Activated naive CD4-positive, alpha-beta T cell treated with anti-CD3 and anti-CD28 coated beads, Interleukin-2, amount 50 U/mL, for 16 hours (primary cell): ENCODE data around the gene ITGA11.

Experiments used
- DNase-seq: peaks from one replicate; pipeline ENCODE4 v3.0.0-alpha.2; 2020

Gene ITGA11

GRCh38 chr15:68328443-68328842, 103.5 kb downstream of the ITGA11 start:
- no peak for DNase-seq

DNA sequence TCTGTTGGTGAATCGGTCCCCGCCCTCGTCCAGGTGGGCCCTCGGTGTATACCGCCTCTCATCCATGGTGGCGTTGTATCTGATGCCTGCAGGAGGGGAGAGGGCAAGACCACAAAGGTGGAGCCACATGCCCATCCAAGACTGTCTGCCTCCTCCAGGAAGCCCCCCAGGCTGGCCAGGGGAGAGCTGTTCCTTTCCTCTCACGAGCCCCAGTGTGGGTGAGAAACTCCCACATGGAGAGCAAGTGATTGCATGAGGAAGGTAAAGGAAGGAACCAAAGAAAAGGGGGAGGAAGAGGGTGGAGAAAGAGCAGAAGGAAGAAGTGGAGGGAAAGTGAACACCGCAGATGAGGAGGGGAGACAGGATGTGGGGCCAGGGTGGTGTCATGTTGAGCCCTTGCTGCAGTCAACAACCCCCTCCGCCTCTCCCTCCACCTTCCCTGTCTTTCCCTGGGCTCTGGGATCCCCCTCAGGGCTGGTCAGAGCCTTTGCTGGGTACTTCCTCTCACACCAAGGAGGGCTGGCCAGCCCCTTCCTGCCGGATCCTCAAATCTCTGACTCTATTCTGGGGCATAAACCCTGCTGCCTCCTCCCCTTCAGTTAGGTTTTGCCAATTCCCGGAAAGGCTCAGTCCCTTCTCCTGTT, 105.1 kb downstream of the ITGA11 start:
- no peak for DNase-seq

GRCh38 chr15:68325726-68326125, 106.2 kb downstream of the ITGA11 start:
- DNase-seq = no peak

DNA sequence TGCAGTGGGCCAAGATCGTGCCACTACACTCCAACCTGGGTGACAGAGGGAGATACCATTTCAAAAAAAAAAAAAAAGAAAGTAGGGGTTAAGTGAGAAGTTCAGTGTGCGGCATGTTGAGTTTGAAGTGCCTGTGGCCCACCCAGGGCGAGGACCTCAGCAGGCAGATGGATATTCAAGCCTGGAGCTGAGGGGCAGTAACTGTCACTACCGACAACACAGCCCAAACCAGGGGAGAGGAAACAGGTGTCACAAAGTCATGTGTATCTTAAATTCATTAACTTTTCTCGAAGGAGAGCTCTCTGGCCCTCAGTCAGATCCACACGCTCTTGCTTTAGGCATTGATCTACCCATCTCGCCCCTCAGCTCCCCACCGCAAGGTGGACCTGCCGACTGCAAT, 109.2 kb downstream of the ITGA11 start:
- no peak for DNase-seq

DNA sequence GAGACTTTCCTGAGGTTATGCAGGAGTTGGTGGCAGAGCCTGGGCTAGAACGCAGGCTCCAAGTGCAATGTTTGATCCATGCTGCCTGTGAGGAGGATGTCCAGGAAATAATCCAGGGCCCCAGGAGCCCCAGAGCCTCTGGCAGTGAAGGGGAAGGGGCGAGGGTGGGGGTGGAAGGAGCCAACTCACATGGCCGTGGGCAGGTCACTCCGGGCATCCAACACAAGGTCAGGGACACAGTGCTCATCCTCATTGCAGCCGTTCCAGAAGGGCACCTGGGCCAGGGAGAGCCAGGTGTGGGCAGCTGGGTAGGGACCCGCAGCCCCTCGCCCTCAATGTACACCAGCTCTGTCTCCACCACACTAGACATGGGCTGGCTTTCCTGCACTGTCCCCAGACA, 110.7 kb downstream of the ITGA11 start:
- no peak for DNase-seq

GRCh38 chr15:68319997-68320396, 112.0 kb downstream of the ITGA11 start:
- DNase-seq = no peak

DNA sequence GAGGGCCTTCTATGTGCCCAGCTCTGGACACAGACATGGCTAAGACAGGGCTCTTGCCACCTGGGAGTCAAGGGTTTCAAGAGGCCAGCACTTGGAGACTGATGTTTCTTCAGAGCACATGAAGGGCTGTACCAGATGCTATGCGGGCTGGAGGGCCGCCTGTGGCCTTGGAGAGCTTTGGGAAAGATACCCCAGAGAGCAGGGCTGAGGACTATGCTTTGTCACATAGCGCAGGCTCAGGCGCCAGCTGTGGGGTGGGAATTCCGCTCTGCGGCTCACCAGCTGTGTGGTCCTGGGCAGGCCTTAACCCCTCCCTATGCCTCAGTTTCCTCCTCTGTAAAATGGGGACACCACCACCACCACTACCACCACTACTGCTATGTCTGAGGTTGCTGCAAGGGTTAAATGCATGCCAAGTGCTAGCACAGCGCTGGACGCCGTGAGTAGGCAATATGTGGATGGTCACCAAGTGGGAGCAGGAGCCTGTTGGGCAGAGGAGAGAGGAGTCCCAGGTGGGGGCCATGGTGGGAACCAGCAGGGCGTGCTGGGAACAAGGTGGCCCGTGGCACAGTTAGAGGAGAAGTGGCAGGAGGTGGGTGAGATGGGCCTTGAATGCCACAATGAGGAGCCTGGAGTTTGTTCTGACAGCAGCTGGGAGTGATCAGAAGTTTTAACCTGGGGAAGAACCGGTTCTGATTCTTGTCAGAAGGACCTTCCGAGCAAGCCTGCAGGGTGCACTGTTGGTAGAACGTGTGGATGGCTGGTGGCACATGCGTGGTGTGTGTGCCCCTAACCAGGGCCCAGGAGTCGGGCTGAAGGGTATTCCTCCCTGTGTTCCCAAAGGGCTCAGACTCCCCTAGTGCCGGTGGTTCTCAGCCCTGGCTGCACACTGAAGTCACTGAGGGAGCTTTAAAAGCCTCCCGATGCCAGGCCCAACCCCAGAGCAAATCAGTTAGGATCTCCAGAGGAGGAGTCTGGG, 112.7 kb downstream of the ITGA11 start:
- DNase-seq = no peak

- DNase-seq = no peak
Observed at GRCh38 chr15:68318008-68318835, 113.7 kb downstream of the ITGA11 start.

DNA sequence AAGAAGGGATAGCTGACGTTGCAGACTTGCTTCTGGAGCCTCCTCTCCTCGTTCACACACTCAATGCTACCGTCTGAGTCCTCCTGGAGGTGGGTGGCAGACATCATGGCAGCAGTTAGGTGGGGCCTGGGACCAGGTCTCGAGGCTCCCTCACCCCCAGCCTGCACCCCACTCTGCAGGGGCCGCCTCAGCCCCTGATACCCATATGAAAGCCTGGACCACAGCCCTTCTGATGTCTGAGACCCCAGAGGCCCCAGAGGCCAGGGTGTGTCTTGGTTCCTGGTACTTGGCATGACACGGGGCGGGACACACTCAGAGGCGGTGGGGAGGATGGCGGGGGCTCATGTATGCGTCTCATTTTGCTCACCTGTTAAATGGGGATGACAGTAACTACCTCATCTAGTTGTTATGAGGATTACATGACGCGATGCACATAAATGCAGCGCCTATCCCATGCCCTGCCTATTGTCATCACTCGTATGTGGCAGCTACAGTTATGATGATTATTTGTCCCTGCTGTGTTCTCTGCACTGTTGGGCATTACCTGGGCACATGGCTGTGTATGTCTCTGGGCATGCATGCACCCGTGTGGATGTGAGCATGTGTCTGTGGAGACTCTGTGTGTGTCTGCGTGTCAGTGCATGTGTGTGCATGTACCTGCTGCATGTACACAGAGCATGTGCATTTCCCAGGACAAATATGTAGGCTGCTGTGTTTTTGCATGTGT, 114.5 kb downstream of the ITGA11 start:
- no peak for DNase-seq

DNA sequence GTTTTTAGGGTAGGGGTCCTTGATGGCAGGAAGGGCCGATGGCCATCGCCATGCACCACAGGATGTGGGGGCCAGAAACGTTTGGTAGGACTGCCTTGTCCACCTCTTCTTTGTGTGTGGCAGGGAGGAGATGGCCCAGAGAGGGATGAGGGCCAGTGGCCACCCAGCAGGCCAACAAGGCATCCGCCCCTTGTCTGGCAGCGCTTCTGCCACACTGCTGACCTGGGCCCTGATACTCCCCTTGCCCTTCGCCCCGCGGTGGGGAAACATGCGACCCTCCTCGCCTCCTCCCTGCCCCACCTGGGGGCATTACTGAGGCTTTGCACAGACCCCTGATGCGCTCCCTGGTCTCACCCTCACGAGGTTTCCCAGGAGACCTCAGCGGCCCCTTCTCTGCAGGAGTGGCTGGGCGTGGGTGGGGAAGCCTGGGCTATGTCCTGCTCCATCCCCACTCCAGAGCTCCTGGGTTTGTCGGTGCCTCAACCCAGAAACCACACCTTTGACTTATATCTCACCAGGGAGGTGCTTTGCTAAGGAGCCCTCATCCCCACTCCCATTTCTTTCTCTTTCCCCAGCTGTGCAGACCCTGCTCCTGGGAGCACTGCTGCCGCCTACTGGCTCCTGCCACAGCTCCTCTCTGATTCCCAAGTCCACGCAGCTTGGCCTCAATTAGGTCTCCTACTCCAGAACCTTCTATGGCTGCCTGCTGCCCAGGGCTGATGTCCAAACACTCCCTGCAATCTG, 115.7 kb downstream of the ITGA11 start:
- DNase-seq = no peak

DNA sequence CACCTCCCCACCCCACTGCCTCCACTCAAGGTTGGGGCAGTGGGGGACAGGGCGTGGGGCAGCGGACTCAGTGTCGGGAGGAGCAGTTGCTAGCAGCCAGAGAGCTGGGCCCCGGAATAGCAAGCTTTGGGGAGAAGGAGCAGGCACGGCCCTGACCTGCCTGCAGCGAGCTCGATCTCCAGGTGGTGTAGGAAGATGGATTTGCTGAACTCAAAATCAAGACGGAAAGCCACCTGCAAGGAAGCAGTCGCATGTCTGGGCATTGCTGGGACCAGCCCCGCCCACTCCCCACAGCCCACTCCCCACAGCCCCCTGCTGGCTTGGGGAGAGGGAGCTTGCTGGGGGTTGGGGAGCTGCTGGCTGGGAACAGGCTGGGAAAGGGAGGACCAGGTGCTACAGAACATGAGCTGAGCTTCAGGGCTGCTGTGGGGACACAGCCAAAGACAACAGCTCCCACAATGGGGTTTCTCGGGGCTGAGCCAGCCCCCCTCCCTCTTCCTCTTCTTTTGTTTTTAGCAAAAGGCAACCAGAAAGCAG, 116.4 kb downstream of the ITGA11 start:
- DNase-seq = no peak

- DNase-seq = no peak
Observed at GRCh38 chr15:68315035-68315434, 116.9 kb downstream of the ITGA11 start.

DNA sequence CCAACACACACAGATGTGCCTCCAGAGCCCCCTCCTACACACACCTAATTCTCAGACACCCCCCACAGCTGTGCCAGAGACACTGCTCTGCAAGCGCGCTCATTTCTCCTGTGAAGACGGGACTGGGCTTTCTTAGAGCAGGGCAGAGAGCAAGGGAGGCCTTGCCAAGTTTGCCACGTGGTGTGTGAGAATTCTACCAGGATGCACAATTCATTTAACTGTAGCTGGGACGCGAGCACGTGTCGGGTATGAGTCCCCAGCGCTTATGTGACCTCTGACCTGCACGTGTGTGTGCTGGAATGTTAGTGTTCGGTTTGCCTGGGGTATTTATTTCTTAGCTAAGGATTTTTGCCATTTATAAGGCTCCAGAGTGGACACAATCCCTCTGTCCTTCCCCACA, 117.4 kb downstream of the ITGA11 start:
- DNase-seq = no peak

DNA sequence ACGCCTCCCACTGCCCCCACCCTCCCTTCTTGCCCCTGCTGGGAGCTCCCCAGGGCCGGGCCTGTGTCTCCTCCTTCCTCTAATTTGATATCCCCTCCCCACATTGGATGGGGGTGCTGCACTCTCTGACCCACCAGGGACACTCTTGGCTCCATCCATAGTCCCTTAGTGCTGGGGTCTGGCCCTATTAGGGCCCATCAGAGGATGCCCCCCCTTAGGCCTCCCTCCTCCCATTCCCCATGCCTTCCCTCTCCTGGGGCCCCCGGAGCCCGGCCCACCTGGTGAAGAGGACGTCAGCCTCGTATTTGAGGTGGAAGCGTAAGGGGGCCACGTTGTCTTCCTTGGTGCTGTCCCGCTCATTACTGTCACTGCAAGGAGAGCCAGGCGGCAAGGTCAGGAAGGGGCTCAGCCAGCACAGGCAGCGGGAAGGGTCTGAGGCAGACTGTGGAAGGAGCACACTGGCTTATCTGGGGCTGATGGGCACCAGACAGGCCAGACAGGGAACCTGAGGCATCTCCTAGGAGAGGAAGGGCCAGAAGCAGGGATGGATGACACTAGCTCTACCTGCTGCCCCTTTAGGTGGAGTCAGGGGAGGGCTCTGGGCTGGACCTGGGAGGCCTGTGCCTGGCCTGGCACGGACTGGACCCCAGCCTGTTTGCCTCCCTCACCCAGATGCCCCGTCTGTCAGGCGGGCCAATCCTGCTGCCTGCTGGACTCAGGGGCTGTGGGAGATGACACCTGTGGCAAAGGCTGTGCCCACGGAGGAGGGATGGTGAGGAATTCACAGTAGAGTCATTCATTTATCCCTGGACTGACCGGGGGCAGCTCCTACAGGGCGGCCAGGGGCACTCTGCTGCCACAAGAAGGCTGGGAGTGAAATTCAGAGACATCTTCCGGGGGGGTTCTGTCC, 118.2 kb downstream of the ITGA11 start:
- no peak for DNase-seq

DNA sequence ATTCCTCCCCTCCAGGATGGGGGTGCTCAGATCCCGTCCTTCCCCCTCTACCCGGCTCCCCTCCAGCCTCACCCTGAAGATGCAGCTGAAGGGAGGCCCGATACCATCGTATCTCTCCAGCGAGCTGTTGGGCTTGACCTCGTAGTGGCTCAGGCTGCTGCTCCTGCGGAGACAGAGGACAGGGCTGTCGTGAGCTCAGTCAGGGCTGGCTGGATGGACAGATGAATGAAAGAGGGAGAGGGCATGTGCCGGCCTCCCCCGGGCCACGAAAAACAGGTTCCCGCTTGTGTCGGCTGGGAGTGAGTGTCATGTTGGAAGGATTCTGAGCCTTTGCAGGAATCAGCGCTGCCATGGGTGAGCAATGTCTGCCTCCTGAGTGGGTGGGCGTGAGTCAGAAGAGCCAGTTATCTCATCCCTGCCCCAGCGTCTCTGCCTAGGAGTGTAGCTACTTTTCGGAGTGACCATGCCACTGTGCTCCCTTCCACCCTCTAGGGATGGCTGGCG, 119.2 kb downstream of the ITGA11 start:
- DNase-seq = no peak

DNA sequence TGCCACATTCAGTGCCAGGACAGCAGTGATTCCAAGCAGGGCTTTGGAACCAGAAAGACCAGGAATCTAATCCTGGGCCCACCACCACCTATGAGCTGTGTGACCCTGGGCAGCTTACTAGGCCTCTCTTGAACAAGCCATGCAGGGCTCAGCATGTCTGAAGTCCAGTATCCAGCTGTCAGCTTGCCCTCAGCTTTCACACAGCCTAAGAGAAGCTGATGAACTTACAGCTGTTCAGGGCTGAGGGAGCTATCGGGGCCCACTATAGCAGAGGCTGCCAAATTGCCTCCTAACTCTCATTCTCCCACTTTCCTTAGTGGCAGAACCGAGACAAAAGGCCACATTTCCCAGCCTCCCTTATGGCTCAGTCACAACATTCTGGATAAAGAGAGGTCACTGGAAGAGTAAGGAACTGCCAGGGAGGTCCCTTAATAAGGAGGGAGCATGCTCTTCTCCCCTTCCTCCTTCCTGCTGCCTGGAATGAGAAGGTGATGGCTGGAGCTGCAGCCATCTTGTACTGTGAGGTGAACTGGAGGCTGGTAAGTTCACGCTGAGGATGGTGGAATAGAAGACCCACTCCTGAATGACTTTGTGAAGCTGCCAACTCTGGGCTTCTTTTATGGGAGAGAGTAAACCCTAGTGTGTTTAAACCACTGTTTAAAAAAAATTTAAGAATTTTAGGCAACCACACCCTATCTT, 120.0 kb downstream of the ITGA11 start:
- DNase-seq = no peak

GRCh38 chr15:68311464-68311835, 120.5 kb downstream of the ITGA11 start:
- no peak for DNase-seq

DNA sequence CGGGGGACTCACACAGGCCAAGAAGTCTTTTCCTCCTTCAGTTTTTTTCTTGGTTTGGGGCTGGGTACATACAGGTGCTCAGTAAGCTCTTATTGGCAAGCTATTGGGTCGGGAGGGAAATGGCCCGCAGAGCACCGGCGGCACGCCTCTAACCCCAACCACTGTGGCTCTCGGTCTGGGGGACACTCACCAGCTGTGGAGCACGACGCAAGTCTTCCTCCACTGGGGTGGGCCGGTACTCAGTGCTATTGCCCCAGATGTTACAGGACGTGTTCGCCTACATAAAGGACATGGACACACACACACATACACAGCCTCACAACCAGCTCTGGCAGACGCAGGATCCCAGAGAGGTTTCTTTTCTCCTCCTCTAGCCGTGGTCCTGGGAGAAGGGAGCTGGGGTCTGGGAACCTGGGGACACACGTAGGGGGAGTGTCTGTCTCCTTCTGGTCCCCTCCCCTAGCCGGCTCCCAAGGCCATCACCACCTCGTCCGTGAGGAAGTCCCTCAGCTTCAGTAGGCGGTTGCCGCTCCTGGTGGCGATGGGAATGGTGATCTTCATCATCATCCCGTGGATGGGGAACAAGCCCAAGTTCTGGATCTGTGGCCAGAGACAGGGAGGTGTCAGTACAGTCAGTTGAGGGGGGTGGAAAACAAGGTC, 121.0 kb downstream of the ITGA11 start:
- DNase-seq = no peak

DNA sequence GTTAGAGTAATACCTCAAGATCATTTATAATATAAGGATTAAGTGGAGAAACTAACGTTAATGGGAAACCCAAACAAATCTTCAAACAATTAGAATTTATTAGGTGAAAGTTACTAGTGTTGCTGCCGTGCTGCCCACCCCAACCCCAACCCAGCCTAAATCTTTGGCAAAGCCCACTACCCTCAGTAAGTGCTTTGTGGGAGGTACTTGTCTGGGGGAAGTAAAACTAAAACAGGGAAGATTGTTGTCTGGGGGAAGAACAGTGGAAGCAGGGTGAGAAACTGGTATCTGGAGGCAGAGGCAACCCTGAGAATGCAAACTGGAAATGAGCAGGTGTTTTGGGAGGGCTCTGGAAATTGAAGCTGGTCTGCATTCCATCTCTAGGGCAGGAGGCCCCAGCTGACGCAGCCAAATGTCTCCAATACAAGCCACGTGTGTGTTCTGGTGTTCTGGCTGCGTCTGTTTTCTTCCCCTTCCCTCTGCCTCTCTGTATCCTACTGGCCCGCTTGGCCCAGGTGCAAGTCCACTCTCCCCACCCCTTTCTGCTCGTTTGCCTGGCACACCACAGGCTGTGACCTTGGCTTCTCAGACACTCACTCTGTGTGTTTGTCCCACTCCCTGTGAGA, 121.7 kb downstream of the ITGA11 start:
- no peak for DNase-seq
